GM12873 (cell line): Measurements from ENCODE around the gene PAQR8.

Source experiments
- TF ChIP-seq, protein P1 (sequence below): IDR thresholded peaks from 2 replicates; pipeline ENCODE4 v1.5.1; 2012; ENCODE audit warnings: low read depth, mild to moderate bottlenecking, moderate library complexity, low read length, control low read depth; ENCODE audit not compliant: insufficient read depth; ENCODE audit errors: missing control alignments

Gene PAQR8

DNA sequence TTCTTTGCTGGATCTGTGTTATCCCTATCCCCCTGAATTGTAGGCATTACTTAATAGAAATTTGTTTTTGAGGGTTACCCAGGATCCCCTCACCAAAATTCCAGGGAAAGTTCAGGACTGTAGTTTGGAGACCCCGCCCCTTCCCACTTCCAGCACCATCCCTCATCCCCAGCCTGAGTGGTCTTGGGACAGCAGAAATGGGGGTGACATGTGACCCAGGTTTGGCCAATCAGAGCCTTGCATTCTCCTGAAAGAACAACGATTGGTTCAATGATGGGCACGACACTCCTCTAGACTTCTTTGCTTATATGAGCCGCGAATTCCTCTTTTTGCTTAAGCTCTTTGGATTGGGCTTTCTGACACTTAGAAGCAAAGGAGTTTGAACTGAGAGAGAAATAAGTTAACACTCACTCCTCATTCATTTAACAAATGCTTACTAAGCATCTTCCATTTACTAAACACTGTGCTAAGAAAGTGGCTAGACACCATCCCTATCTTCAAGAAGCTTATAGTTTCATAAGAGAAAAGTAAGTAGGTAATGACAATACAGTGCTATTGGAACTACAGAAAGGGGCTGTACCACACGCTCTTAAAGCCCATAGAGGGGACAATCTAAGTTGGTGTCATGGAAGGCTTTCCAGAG is 24.9 kb upstream of the PAQR8 start:
- TF ChIP-seq, protein P1, sequence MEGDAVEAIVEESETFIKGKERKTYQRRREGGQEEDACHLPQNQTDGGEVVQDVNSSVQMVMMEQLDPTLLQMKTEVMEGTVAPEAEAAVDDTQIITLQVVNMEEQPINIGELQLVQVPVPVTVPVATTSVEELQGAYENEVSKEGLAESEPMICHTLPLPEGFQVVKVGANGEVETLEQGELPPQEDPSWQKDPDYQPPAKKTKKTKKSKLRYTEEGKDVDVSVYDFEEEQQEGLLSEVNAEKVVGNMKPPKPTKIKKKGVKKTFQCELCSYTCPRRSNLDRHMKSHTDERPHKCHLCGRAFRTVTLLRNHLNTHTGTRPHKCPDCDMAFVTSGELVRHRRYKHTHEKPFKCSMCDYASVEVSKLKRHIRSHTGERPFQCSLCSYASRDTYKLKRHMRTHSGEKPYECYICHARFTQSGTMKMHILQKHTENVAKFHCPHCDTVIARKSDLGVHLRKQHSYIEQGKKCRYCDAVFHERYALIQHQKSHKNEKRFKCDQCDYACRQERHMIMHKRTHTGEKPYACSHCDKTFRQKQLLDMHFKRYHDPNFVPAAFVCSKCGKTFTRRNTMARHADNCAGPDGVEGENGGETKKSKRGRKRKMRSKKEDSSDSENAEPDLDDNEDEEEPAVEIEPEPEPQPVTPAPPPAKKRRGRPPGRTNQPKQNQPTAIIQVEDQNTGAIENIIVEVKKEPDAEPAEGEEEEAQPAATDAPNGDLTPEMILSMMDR = no peak

DNA sequence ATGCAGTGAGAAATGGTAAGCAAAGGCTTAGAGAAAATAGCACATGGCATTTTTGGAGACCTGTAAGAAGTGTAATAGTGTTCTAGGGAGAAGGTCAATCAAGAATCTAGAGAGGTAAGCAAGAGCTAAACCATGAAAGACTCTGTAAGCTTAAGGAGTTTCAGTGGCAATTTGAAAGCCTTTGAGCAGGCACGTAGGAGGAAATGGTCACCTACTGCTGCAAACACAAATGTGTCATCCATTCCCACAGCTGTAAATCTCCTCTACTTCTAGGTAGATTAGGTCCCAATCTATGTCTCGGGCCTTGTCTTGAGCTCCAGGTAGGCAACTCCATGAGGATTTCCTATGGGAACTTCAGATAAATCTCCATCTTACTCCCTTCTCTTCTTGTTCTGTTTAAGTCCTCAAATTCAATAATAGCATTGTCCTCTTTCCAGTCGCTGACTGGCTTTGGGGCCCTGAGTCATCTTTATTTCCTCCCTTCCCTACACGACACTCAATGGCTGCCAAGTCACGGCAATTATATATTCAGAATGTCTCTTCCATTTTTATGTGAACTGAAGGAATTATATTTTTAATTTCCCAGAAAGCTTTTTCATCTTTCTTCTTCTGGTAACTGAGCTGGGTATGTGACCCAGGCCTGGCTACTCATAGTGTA is 24.2 kb upstream of the PAQR8 start:
- TF ChIP-seq, protein P1 = no peak

DNA sequence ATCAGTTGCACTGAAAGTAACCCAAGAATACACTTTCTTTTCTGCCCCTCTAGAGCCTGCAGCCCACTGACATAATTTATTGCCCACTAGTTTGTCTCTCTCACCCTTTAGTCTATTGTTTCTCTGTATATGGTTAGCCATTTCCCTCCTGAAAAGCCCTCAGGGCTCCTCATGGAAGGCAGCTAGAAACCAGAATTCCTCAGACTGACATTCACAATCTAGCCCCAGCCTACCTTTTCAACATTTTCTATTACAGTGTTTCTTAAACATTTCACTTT is 21.4 kb upstream of the PAQR8 start:
- TF ChIP-seq, protein P1 = no peak

DNA sequence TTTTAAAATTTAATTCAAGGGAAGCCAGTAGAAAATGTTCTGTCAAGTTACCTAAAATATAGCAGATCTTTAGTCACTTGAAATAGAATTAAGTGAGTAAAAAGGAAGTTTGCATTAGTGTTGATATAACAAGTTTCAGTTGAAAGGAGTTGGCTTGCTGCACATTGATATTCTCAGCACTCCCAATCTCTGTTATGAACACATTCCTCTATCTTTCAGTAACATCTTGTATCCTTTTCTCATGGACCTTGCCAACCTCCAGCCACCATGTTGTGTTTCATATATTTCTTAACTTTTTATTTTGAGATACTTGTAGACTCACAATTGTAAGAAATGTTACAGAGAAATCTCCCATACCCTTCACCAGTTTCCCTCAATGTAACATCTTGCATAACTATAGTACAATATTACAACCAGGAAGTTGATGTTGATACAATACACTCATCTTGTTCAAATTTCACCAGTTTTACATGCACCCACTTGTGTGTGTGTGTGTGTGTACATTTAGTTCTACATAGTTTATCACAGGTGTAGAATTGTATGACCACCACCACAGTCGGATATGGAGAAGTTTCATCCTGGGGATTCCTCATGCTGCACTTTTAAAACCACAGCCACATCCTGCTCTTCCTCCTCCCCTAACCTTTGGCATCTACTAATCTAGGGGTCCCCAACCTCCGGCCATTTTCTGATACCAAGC is 20.2 kb upstream of the PAQR8 start:
- TF ChIP-seq, protein P1 = no peak

DNA sequence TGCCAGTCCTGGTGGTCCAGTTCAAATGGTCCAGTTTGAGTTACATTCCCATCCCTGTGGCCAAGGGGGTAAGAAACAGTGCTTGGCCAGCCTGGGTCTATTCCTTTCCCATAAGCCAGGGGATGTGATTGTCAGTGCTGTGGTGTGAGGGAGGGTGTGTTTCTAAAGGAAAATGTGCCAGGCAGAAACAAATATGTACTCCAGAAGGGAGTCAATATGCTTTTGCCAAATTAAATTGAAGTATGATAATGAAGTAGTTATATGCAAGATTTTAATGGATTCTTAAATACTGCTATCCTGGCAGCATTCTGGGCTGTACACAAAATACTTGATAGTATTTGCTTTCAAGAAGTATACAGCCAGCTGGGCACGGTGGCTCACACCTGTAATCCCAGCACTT is 16.6 kb upstream of the PAQR8 start:
- TF ChIP-seq, protein P1 = no peak

DNA sequence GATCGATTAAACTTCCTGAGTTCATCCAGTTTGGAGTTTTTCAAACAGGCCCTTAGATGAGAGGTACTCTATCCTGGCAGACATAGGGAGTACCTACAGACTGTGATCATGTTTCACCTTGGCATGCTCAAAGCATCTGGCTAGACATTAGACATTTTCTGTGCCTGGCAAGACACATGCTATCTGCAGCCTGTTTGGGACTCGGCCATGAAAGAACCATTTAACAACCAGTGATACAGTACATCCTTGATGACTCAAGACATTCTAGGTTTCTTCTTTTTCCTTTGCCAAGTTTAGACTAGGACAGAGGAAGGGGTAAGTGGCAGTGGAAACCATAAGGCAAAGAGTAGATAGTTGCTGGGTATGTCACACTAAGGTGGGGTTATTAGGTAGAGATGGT is 15.4 kb upstream of the PAQR8 start:
- TF ChIP-seq, protein P1 = no peak

DNA sequence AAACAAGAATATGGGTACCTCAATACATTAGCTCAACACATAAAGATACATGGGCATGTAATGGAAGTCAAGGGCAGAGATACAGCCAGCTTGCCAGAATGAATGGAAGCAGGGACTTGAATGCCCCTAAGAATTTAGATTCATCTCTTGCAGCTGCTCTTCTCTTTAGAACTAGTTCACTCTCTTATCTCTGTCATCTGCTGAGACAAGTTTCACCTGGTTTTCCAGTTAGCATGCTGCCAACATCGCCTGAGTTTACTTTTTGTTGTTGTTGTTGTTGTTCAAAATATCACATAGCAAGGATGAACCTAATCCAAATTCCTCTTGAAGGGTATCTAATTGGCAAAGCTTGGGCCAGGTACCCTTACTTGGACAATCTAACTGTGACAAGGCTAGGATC is 14.1 kb upstream of the PAQR8 start:
- TF ChIP-seq, protein P1 = no peak
